ENCODE data around the gene WDR87. TPM values are rescaled to one million over a fixed set of nuclear protein-coding genes. Genes with fewer than 3 reads are reported as not detected.

The WDR87 gene
- total RNA-seq, 1 experiment from 2014 or later = not detected

GRCh38 chr19:37948362-37948761 lies 42.0 kb upstream of the WDR87 start:
- no peak overlapping the region for H3K4me3 ChIP-seq (ENCODE audit: low read length)
- no peaks in the 10 kb centered on the region for H3K27me3 ChIP-seq (ENCODE audit: low read length)
- H3K9me2 ChIP-seq (replicated peaks; ENCODE audit: insufficient read depth, low read length) = no peaks in the 10 kb centered on the region
- no peak overlapping the region for H3K9ac ChIP-seq (ENCODE audit: low read length)
- H3K4me1 ChIP-seq (ENCODE audit: low read length) = peaks cover 24% of the 10 kb centered on the region
- no peaks in the 10 kb centered on the region for H3K9me3 ChIP-seq (ENCODE audit: low read length)
- no peak overlapping the region for H2AFZ ChIP-seq (ENCODE audit: low read length)
- H4K20me1 ChIP-seq (ENCODE audit: insufficient read depth, low read depth, low read length) = peaks cover 3% of the 10 kb centered on the region; the same call in 1 of the 2 replicates
- no peak for DNase-seq
- H3K27ac ChIP-seq (ENCODE audit: low read length) = no peak overlapping the region
- no peak overlapping the region for H3K4me2 ChIP-seq (ENCODE audit: low read depth, low read length, poor library complexity, severe bottlenecking)
- peaks cover 16% of the 10 kb centered on the region; the same call in 1 of the 2 replicates for H3K36me3 ChIP-seq (ENCODE audit: insufficient read depth, low read length)
- H3K79me2 ChIP-seq (ENCODE audit: low read length) = peaks cover 97% of the 10 kb centered on the region

- peaks cover 97% of the 10 kb centered on the region for H3K79me2 ChIP-seq (ENCODE audit: low read length)
- no peak for DNase-seq
- H3K9me3 ChIP-seq (ENCODE audit: low read length) = no peaks in the 10 kb centered on the region
- H3K9ac ChIP-seq (ENCODE audit: low read length) = no peak overlapping the region
- H3K9me2 ChIP-seq (replicated peaks; ENCODE audit: insufficient read depth, low read length) = no peaks in the 10 kb centered on the region
- H3K4me2 ChIP-seq (ENCODE audit: low read depth, low read length, poor library complexity, severe bottlenecking) = no peak overlapping the region
- peaks cover 19% of the 10 kb centered on the region; the same call in 1 of the 2 replicates for H3K36me3 ChIP-seq (ENCODE audit: insufficient read depth, low read length)
- H4K20me1 ChIP-seq (ENCODE audit: insufficient read depth, low read depth, low read length) = peaks cover 3% of the 10 kb centered on the region; the same call in 1 of the 2 replicates
- H3K27ac ChIP-seq (ENCODE audit: low read length) = no peak overlapping the region
- H2AFZ ChIP-seq (ENCODE audit: low read length) = no peak overlapping the region
- no peak overlapping the region for H3K4me3 ChIP-seq (ENCODE audit: low read length)
- H3K27me3 ChIP-seq (ENCODE audit: low read length) = no peaks in the 10 kb centered on the region
- H3K4me1 ChIP-seq (ENCODE audit: low read length) = peaks cover 22% of the 10 kb centered on the region
Observed at GRCh38 chr19:37947778-37948177, 41.4 kb upstream of the WDR87 start.

- H3K9ac ChIP-seq (ENCODE audit: low read length) = no peak overlapping the region
- H3K9me3 ChIP-seq (ENCODE audit: low read length) = no peaks in the 10 kb centered on the region
- peaks cover 3% of the 10 kb centered on the region; the same call in 1 of the 2 replicates for H4K20me1 ChIP-seq (ENCODE audit: insufficient read depth, low read depth, low read length)
- peaks cover 27% of the 10 kb centered on the region; the same call in 1 of the 2 replicates for H3K36me3 ChIP-seq (ENCODE audit: insufficient read depth, low read length)
- H2AFZ ChIP-seq (ENCODE audit: low read length) = no peak overlapping the region
- peaks cover 98% of the 10 kb centered on the region for H3K79me2 ChIP-seq (ENCODE audit: low read length)
- no peak overlapping the region for H3K4me2 ChIP-seq (ENCODE audit: low read depth, low read length, poor library complexity, severe bottlenecking)
- no peak for DNase-seq
- H3K27ac ChIP-seq (ENCODE audit: low read length) = no peak overlapping the region
- H3K9me2 ChIP-seq (replicated peaks; ENCODE audit: insufficient read depth, low read length) = no peaks in the 10 kb centered on the region
- H3K27me3 ChIP-seq (ENCODE audit: low read length) = no peaks in the 10 kb centered on the region
- peaks cover 14% of the 10 kb centered on the region for H3K4me1 ChIP-seq (ENCODE audit: low read length)
- H3K4me3 ChIP-seq (ENCODE audit: low read length) = no peak overlapping the region
Observed at GRCh38 chr19:37946132-37946531, 39.7 kb upstream of the WDR87 start.

- Histone ChIP-seq H3K27ac (ENCODE audit: low read length) (no peak overlapping the region), H3K79me2 (ENCODE audit: low read length) (peaks cover 98% of the 10 kb centered on the region), H3K9ac (ENCODE audit: low read length) (no peak overlapping the region), H3K9me3 (ENCODE audit: low read length) (no peaks in the 10 kb centered on the region), H2AFZ (ENCODE audit: low read length) (no peak overlapping the region), H3K27me3 (ENCODE audit: low read length) (no peaks in the 10 kb centered on the region), H3K4me2 (ENCODE audit: low read depth, low read length, poor library complexity, severe bottlenecking) (no peak overlapping the region), H3K36me3 (ENCODE audit: insufficient read depth, low read length) (peaks cover 25% of the 10 kb centered on the region; the same call in 1 of the 2 replicates), H4K20me1 (ENCODE audit: insufficient read depth, low read depth, low read length) (peaks cover 3% of the 10 kb centered on the region; the same call in 1 of the 2 replicates), H3K4me1 (ENCODE audit: low read length) (peaks cover 13% of the 10 kb centered on the region), H3K4me3 (ENCODE audit: low read length) (no peak overlapping the region), H3K9me2 (replicated peaks; ENCODE audit: insufficient read depth, low read length) (no peaks in the 10 kb centered on the region)
- DNase-seq = no peak
Observed at GRCh38 chr19:37943480-37943879, 37.1 kb upstream of the WDR87 start.

GRCh38 chr19:37942516-37942902 lies 36.1 kb upstream of the WDR87 start:
- Histone ChIP-seq H3K27me3 (ENCODE audit: low read length) (no peaks in the 10 kb centered on the region), H3K79me2 (ENCODE audit: low read length) (peaks cover 96% of the 10 kb centered on the region), H3K9me2 (replicated peaks; ENCODE audit: insufficient read depth, low read length) (no peaks in the 10 kb centered on the region), H3K4me1 (ENCODE audit: low read length) (peaks cover 20% of the 10 kb centered on the region), H3K9me3 (ENCODE audit: low read length) (no peaks in the 10 kb centered on the region), H2AFZ (ENCODE audit: low read length) (no peak overlapping the region), H3K4me3 (ENCODE audit: low read length) (no peak overlapping the region), H3K9ac (ENCODE audit: low read length) (no peak overlapping the region), H4K20me1 (ENCODE audit: insufficient read depth, low read depth, low read length) (peaks cover 3% of the 10 kb centered on the region; the same call in 1 of the 2 replicates), H3K4me2 (ENCODE audit: low read depth, low read length, poor library complexity, severe bottlenecking) (no peak overlapping the region), H3K27ac (ENCODE audit: low read length) (no peak overlapping the region), H3K36me3 (ENCODE audit: insufficient read depth, low read length) (peaks cover 25% of the 10 kb centered on the region; the same call in 1 of the 2 replicates)
- DNase-seq = no peak

- Histone ChIP-seq H3K9me2 (replicated peaks; ENCODE audit: insufficient read depth, low read length) (no peaks in the 10 kb centered on the region), H3K27me3 (ENCODE audit: low read length) (no peaks in the 10 kb centered on the region), H3K36me3 (ENCODE audit: insufficient read depth, low read length) (peaks cover 27% of the 10 kb centered on the region; the same call in 1 of the 2 replicates), H3K9ac (ENCODE audit: low read length) (no peak overlapping the region), H4K20me1 (ENCODE audit: insufficient read depth, low read depth, low read length) (peaks cover 3% of the 10 kb centered on the region; the same call in 1 of the 2 replicates), H3K27ac (ENCODE audit: low read length) (no peak overlapping the region), H3K79me2 (ENCODE audit: low read length) (peaks cover 97% of the 10 kb centered on the region), H3K9me3 (ENCODE audit: low read length) (no peaks in the 10 kb centered on the region), H3K4me1 (ENCODE audit: low read length) (peaks cover 20% of the 10 kb centered on the region), H3K4me2 (ENCODE audit: low read depth, low read length, poor library complexity, severe bottlenecking) (no peak overlapping the region), H2AFZ (ENCODE audit: low read length) (no peak overlapping the region), H3K4me3 (ENCODE audit: low read length) (no peak overlapping the region)
- no peak for DNase-seq
Observed at GRCh38 chr19:37941782-37942515, 35.6 kb upstream of the WDR87 start.

- H4K20me1 ChIP-seq (ENCODE audit: insufficient read depth, low read depth, low read length) = no peaks in the 10 kb centered on the region
- no peak overlapping the region for H3K9ac ChIP-seq (ENCODE audit: low read length)
- no peaks in the 10 kb centered on the region for H3K9me2 ChIP-seq (replicated peaks; ENCODE audit: insufficient read depth, low read length)
- peak overlapping the region; percentile 64 for H3K27ac ChIP-seq (ENCODE audit: low read length)
- H3K9me3 ChIP-seq (ENCODE audit: low read length) = peaks cover 22% of the 10 kb centered on the region
- no peak overlapping the region for H2AFZ ChIP-seq (ENCODE audit: low read length)
- H3K36me3 ChIP-seq (ENCODE audit: insufficient read depth, low read length) = peaks cover 53% of the 10 kb centered on the region
- peaks cover 20% of the 10 kb centered on the region for H3K4me1 ChIP-seq (ENCODE audit: low read length)
- H3K27me3 ChIP-seq (ENCODE audit: low read length) = no peaks in the 10 kb centered on the region
- H3K79me2 ChIP-seq (ENCODE audit: low read length) = peaks cover 98% of the 10 kb centered on the region
- DNase-seq = no peak
- no peak overlapping the region for H3K4me2 ChIP-seq (ENCODE audit: low read depth, low read length, poor library complexity, severe bottlenecking)
- no peak overlapping the region for H3K4me3 ChIP-seq (ENCODE audit: low read length)
Observed at GRCh38 chr19:37938353-37938752, 32.0 kb upstream of the WDR87 start.

GRCh38 chr19:37936886-37937285 lies 30.5 kb upstream of the WDR87 start:
- H3K4me1 ChIP-seq (ENCODE audit: low read length) = peaks cover 20% of the 10 kb centered on the region
- peaks cover 28% of the 10 kb centered on the region for H3K9me3 ChIP-seq (ENCODE audit: low read length)
- H3K4me2 ChIP-seq (ENCODE audit: low read depth, low read length, poor library complexity, severe bottlenecking) = no peak overlapping the region
- no peak overlapping the region for H2AFZ ChIP-seq (ENCODE audit: low read length)
- no peaks in the 10 kb centered on the region for H3K9me2 ChIP-seq (replicated peaks; ENCODE audit: insufficient read depth, low read length)
- H3K79me2 ChIP-seq (ENCODE audit: low read length) = peaks cover 98% of the 10 kb centered on the region
- H3K9ac ChIP-seq (ENCODE audit: low read length) = no peak overlapping the region
- DNase-seq = no peak
- H3K27me3 ChIP-seq (ENCODE audit: low read length) = no peaks in the 10 kb centered on the region
- no peak overlapping the region for H3K4me3 ChIP-seq (ENCODE audit: low read length)
- no peak overlapping the region for H3K27ac ChIP-seq (ENCODE audit: low read length)
- H4K20me1 ChIP-seq (ENCODE audit: insufficient read depth, low read depth, low read length) = no peaks in the 10 kb centered on the region
- peaks cover 61% of the 10 kb centered on the region for H3K36me3 ChIP-seq (ENCODE audit: insufficient read depth, low read length)

All from Karpas-422 (cell line).